Peyer's patch (tissue), 4 donors: Measurements from ENCODE around the gene BCL3. TPM values are rescaled to one million over a fixed set of nuclear protein-coding genes. Genes with fewer than 3 reads are reported as not detected.
A peak's percentile ranks its signal among the peaks of the same experiment; 100 is the strongest.
"Not testable (repeated sequence)": the region's sequence is repeated elsewhere in the genome, so short reads cannot be mapped to it uniquely, and the experiment has no call there.

ENCODE experiments used
- DNase-seq, 3 donors: peaks; one replicate each; pipeline ENCODE4 v3.0.0-alpha.2; 2017 to 2019
- H3K27ac ChIP-seq, 4 donors: fragments of 200-600 bp; sonication (generic); one replicate each; pipeline ENCODE4 v1.5.1; 2016 to 2019
- H3K27me3 ChIP-seq, 2 donors: fragments of 200-600 bp; sonication (generic); one replicate each; pipeline ENCODE4 v1.5.1; 2019
- H3K36me3 ChIP-seq, 3 donors: fragments of 200-600 bp; sonication (generic); one replicate each; pipeline ENCODE4 v1.5.1; 2016 to 2019
- H3K4me1 ChIP-seq, 4 donors: fragments of 200-600 bp; sonication (generic); one replicate each; pipeline ENCODE4 v1.5.1; 2016 to 2019
- H3K4me3 ChIP-seq, 4 donors: fragments of 200-600 bp; sonication (generic); 1 replicate in 3 of 4; 2 replicates in 1 of 4; pipeline ENCODE4 v1.5.1; 2016 to 2019; ENCODE audit warnings: mild to moderate bottlenecking in 1 of 4
- H3K9me3 ChIP-seq, 4 donors: fragments of 200-600 bp; sonication (generic); one replicate each; pipeline ENCODE4 v1.5.1; 2016 to 2019; ENCODE audit warnings: mild to moderate bottlenecking in 1 of 4
- CTCF ChIP-seq, 6 experiments: fragments of 450-650 bp in 4 of 6; fragments of 200-600 bp in 2 of 6; sonication (generic) in 1 of 6; IDR thresholded peaks; one replicate each; pipeline ENCODE4 v1.5.1; 2017 to 2019; ENCODE audit warnings: antibody characterized with exemption in 6 of 6, mild to moderate bottlenecking in 3 of 6, moderate library complexity in 1 of 6
- POLR2A ChIP-seq, 2 donors: fragments of 450-650 bp; IDR thresholded peaks; one replicate each; pipeline ENCODE4 v1.5.1; 2017; ENCODE audit warnings: antibody characterized with exemption in 2 of 2, mild to moderate bottlenecking in 2 of 2, moderate library complexity in 2 of 2
- total RNA-seq, 4 donors: library from RNA; depleted of rRNA; stranded (reverse); fragments of >200 nt; gene quantifications; one replicate each; pipeline ENCODE4 v1.1.0, GENCODE V29; 2016

BCL3 gene
- total RNA-seq, 4 donors from 2014 or later, result 45.4 to 136 (median 119) TPM

GRCh38 chr19:44704982-44705381 lies 43.5 kb upstream of the BCL3 start:
- TF ChIP-seq POLR2A (IDR thresholded peaks at IDR 0.05), result no peak
- TF ChIP-seq CTCF (IDR thresholded peaks at IDR 0.05), result no peak
- Histone ChIP-seq H3K9me3 (no peaks in the 10 kb centered on the region), H3K4me3 (no peak overlapping the region), H3K27me3 (no peaks in the 10 kb centered on the region), H3K4me1 (no peaks in the 10 kb centered on the region), H3K36me3 (no peaks in the 10 kb centered on the region), H3K27ac (no peak overlapping the region)
- no peak for DNase-seq

- no peak for TF ChIP-seq CTCF (IDR thresholded peaks at IDR 0.05)
- TF ChIP-seq POLR2A (IDR thresholded peaks at IDR 0.05), result no peak
These were observed 43.0 kb upstream of the BCL3 start for GRCh38 chr19:44705502-44706010.

GRCh38 chr19:44706506-44707236 lies 41.8 kb upstream of the BCL3 start:
- Histone ChIP-seq H3K27ac (no peak overlapping the region), H3K27me3 (no peaks in the 10 kb centered on the region), H3K36me3 (no peaks in the 10 kb centered on the region), H3K9me3 (no peaks in the 10 kb centered on the region), H3K4me3 (no peak overlapping the region), H3K4me1 (no peaks in the 10 kb centered on the region)
- DNase-seq, result no peak
- TF ChIP-seq POLR2A (IDR thresholded peaks at IDR 0.05) (no peak), CTCF (IDR thresholded peaks at IDR 0.05) (no peak)

More at GRCh38 chr19:44705502-44706010, 43.0 kb upstream of the BCL3 start:
- DNase-seq, result peak in 1 of 3 donors; percentile 26
- no peaks in the 10 kb centered on the region for H3K27me3 ChIP-seq
- H3K27ac ChIP-seq, result no peak overlapping the region
- H3K36me3 ChIP-seq, result no peaks in the 10 kb centered on the region
- H3K4me3 ChIP-seq, result no peak overlapping the region
- no peaks in the 10 kb centered on the region for H3K9me3 ChIP-seq
- H3K4me1 ChIP-seq, result no peaks in the 10 kb centered on the region

GRCh38 chr19:44707794-44708193 lies 40.7 kb upstream of the BCL3 start:
- no peak overlapping the region for H3K27ac ChIP-seq
- H3K9me3 ChIP-seq, result no peaks in the 10 kb centered on the region
- no peak overlapping the region for H3K4me3 ChIP-seq
- no peak for DNase-seq
- no peaks in the 10 kb centered on the region for H3K36me3 ChIP-seq
- H3K4me1 ChIP-seq, result no peaks in the 10 kb centered on the region
- TF ChIP-seq POLR2A (IDR thresholded peaks at IDR 0.05) (no peak), CTCF (IDR thresholded peaks at IDR 0.05) (no peak)
- H3K27me3 ChIP-seq, result no peaks in the 10 kb centered on the region

- H3K4me3 ChIP-seq, result no peak overlapping the region
- H3K9me3 ChIP-seq, result no peaks in the 10 kb centered on the region
- H3K36me3 ChIP-seq, result no peaks in the 10 kb centered on the region
- no peaks in the 10 kb centered on the region for H3K27me3 ChIP-seq
- no peak for DNase-seq
- no peaks in the 10 kb centered on the region for H3K4me1 ChIP-seq
- H3K27ac ChIP-seq, result no peak overlapping the region
- no peak for TF ChIP-seq POLR2A (IDR thresholded peaks at IDR 0.05)
- no peak for TF ChIP-seq CTCF (IDR thresholded peaks at IDR 0.05)
These were observed 39.6 kb upstream of the BCL3 start for GRCh38 chr19:44708940-44709339.

GRCh38 chr19:44709434-44710266 lies 38.9 kb upstream of the BCL3 start:
- not testable (repeated sequence) for H3K36me3 ChIP-seq, H3K27me3 ChIP-seq, H3K4me1 ChIP-seq, H3K9me3 ChIP-seq, DNase-seq, H3K4me3 ChIP-seq, H3K27ac ChIP-seq
